HG03280 (cell line): Measurements from ENCODE around the gene FGF2.

Experiments
- ATAC-seq: cut with Tn5 transposase; IDR thresholded peaks from one replicate; pipeline ENCODE4 v1.9.1; 2021; ENCODE audit warnings: mild to moderate bottlenecking, moderate library complexity; ENCODE audit not compliant: unreplicated experiment

FGF2 gene

GRCh38 chr4:122884499-122884898, 57.9 kb downstream of the FGF2 start:
- no peak for ATAC-seq

DNA sequence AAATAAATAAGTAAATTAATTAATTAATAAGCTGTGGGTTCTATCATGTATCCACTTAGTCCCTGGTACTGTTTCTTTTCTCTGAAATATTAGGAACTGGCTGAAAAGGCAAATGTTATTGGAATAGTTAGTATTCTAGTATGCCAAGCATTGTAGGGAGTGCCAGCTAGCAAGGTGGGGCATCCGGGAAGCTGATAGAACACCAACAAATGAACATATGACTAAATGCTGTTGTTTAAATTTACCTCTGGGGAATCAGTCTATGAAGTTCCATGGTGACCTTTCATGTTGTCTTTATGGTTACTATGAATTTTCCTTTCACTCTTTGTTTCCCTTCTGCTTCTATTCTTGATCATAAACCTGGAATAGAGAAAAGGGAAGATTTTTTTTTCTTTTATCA, 63.1 kb downstream of the FGF2 start:
- ATAC-seq = no peak

DNA sequence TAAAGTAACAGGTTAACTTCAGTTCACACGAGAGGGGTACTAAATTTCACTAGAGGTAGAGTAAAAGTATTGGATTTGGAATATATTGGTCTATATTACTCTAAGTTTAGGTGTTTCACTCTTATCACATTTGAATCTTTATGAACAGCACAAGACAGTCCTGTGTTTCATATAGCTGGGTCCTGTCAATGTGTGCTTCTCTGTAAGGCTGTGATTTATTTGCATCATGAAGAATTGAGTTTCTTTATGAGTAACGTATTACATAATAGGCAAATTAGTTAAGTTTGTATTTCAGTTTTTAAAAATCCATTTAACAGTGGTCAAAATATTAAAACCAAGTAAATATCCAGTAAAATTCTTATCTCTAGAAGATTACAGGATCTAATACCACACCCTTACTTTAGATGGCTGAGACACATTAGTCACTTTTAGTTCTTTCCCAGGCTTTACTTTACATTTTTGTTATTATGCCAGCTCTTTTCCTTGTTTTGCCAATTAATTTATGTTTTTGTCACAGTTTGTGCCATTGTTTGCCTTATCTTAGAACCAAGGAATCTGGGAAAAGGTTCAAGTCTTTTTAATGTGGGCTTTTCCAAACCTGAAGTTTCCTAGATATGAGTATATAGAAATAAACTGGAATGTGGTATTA, 63.6 kb downstream of the FGF2 start:
- no peak for ATAC-seq

DNA sequence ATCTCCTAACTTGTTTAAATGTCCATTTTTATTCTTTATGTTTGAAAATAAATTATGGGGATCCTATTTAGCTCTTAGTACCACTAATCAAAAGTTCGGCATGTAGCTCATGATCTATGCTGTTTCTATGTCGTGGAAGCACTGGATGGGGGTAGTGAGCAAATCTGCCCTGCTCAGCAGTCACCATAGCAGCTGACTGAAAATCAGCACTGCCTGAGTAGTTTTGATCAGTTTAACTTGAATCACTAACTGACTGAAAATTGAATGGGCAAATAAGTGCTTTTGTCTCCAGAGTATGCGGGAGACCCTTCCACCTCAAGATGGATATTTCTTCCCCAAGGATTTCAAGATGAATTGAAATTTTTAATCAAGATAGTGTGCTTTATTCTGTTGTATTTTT, 68.2 kb downstream of the FGF2 start:
- no peak for ATAC-seq

- ATAC-seq = no peak
Measured at GRCh38 chr4:122895336-122895995, 68.8 kb downstream of the FGF2 start.

DNA sequence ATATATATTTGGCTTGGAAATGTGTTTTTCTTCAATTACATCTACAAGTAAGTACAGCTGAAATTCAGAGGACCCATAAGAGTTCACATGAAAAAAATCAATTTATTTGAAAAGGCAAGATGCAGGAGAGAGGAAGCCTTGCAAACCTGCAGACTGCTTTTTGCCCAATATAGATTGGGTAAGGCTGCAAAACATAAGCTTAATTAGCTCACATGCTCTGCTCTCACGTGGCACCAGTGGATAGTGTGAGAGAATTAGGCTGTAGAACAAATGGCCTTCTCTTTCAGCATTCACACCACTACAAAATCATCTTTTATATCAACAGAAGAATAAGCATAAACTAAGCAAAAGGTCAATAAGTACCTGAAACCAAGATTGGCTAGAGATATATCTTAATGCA, 69.6 kb downstream of the FGF2 start:
- ATAC-seq = no peak

DNA sequence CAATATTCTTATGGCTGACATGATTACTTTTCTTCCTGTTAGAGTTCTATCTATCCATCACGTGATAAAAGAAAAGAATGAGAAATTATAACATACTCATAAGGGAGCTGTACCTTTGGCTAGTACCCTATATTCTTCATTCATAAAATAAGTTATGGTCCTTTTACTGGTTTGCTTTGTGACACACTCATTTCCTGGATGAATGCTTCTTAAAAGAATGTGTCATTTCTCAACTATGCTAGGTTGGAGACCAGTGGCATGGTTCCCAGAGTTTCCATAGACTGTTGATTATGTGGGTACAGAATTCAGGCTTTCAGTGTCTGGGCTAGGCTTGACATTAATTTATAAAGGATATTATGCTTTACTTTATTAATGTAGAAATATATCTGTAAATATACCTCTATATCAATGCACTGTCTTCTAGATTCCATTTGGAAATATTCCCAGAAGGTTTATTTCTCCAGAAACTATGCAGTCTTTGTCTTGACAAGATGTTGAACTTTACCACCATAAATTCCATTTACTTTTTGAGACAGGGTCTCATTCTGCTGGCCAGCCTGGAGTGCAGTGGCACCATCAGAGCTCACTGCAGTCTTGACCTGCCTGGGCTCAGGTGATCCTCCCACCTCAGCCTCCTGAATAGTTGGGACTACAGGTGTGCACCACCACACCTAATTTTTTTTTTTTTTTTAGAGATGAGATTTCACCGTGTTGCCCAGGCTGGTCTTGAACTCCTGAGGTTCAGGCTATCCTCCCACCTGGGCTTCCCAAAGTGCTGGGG, 71.9 kb downstream of the FGF2 start:
- ATAC-seq = no peak

GRCh38 chr4:122899682-122900081, 73.1 kb downstream of the FGF2 start:
- no peak for ATAC-seq

- ATAC-seq = no peak
Measured at GRCh38 chr4:122900314-122900713, 73.7 kb downstream of the FGF2 start.

GRCh38 chr4:122901247-122902010, 74.8 kb downstream of the FGF2 start:
- ATAC-seq = no peak

- ATAC-seq = no peak
Measured at GRCh38 chr4:122903766-122904288, 77.2 kb downstream of the FGF2 start.

GRCh38 chr4:122906859-122907305, 80.3 kb downstream of the FGF2 start:
- ATAC-seq = no peak

GRCh38 chr4:122908223-122908622, 81.6 kb downstream of the FGF2 start:
- no peak for ATAC-seq

DNA sequence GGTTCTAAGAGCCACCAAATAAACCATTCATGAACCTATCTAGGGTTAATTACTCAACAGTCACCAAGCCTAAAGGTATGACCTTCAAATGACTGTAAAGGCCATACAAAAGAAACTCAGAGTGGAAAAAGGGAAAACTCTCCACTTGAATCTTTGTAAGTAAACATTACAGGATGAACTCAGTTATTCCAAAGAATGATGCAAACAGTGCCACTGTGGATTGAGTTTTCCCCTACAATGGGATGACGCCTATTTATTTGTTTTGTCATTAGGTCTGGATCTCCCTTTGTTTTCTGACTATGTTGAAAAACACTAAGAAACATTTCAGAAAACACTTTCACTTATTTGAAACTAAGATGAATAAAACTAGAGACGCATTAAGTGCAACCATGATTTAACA, 83.1 kb downstream of the FGF2 start:
- no peak for ATAC-seq

DNA sequence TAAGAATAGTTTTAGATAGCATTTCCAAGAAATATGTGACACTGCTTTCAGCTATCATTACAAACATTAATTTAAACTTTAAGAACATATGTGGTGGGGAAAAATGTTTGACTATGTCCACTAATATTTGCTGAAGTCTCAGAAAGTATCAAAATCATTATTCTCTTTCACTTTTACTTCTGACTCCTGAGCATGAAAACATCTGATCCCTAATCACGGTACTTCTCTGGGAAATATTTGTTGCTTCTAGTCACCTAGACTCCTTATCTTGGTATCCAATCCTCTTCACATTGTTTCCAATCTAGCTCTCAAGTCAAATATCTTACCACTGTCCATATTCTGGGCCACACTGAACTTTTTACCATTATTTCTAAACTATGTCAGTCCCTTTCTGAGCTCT, 85.0 kb downstream of the FGF2 start:
- ATAC-seq = no peak

- ATAC-seq = no peak
Measured at GRCh38 chr4:122912810-122913575, 86.4 kb downstream of the FGF2 start.

DNA sequence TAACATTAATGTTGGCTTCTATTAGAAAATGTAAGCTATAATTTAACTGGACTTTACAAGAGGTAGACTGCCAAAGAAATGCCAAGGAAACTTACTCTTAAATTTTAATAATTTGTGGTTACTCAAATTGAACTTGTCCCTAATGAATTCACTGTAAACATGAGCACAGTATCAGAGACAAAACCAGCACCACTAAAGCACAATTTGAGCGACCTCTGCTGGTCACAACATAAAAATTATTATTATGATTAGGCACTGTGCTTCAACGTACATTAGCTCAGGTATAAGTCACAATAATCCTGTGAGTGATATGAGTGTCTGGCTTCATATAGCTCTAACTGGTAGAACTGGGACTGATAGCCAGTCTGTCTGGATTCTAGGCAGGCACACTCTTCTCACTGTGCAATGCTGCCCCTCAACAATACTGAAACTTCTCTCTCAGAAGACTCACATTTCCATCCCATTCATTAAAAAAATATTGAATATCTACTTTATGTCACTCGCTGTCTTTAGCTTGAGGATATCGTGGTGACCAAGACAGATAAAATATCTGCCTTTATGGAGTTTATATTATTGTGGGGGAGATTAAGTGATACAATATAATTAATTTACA, 87.8 kb downstream of the FGF2 start:
- ATAC-seq = peak; percentile 93

DNA sequence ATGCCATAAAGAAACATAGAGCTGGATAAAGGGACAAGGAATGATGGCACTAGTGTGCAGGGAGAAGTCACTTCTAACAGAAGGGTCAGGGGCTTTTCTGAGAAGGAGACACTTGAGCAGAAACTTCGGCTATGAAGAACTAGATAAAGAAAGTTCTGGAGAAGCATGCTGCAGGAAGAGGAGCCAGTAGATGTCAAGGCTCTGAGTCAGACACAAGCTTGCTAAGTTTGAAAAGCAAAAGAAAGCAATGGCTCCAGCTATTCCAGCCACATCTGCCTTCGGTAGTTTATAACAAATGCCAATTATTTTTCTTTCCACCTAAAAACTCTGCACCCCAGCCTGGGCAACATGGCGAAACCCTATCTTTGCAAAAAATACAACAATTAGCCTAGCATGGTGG, 88.3 kb downstream of the FGF2 start:
- ATAC-seq = no peak

- ATAC-seq = no peak
Measured at GRCh38 chr4:122917731-122918130, 91.1 kb downstream of the FGF2 start.

DNA sequence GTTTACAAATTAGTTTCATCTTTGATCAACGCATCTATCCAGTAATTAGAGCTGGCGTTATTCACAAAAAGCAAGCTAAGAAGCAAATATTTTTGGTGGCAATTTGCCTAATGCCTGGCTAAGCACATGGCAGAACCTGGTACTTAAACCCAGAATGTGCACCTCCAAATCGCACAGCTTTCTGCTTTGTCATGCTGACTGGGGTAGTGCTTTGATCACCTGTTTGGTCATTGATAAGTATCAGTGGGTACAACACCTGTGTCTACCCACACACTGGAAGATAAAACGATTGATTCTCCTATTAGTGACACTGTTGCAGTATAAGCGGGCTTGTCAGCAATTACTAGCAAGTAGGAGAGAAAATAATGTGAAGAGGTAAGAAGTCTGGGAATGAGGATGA, 93.8 kb downstream of the FGF2 start:
- ATAC-seq = no peak
